GM19452 (cell line): ENCODE measurements around the gene FMNL2.

ENCODE experiments used
- ATAC-seq: cut with Tn5 transposase; IDR thresholded peaks from one replicate; pipeline ENCODE4 v1.9.1; 2021; ENCODE audit not compliant: unreplicated experiment

Gene FMNL2

DNA sequence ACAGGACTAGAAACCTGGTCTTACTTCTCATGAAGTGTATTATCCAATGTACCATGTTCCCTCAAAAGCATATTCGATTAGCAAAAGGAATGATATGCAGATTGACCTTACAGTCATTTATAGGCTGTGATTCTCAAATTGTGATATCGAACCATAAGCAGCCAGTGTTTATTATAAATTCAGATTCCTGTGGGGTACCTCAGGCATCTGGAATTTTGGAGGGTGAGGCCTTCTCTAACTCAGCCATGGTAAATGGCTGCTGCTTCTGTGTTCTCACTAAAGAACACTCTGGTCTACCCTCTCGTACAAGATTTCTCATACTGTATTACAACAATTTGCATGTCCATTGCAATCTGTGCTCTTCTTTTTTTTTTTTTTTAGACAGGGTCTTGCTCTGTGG is 297.8 kb downstream of the FMNL2 start:
- no peak for ATAC-seq

DNA sequence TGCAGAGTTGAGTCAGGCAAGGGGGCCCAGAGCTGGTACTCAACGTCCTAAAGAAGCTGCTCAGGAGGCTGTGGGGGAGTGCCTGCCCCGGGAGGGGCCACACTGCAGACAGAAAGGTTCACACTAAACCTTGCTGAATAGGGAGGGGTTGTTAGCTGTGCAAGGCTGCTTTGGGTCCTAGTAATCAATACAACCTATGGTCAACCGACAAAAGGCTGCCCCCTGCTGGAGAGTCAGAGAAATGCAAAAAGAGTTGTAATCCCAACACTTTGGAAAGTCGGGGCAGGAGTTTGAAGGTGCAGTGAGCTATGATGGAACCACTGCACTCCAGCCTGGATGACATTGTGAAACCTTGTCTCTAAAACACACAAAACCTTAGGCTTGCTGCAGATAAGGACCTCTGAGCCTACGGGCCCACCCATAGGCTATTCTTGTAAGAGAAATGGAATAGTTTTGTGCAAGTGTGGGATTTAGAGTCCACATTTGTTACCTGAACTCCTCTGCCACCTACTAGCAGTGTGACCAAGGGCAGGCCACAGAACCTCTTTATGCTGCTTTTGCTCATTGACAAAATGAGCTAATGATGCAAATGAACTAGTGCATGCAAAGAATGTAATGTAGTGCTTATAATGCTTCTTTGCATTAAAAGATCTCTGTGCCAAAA is 300.8 kb downstream of the FMNL2 start:
- peak; percentile 51 for ATAC-seq

DNA sequence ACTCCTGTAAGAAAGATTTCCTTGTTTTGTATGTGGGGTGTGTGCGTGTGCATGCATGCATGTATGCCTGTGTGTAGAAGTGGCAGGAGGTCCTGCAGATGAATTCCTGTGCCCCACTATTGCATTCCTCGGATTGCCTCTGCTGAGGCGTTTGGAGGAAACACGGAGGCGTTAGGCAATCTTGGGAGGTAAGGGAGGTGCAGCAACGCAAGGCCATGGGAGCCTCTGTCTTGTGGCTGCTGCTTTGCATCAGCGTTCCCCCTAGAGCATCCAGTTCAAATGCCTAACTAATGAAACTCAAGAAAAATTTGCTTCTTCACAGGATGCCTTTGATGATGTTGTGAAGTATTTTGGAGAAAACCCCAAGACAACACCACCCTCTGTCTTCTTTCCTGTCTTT is 302.3 kb downstream of the FMNL2 start:
- ATAC-seq: no peak

DNA sequence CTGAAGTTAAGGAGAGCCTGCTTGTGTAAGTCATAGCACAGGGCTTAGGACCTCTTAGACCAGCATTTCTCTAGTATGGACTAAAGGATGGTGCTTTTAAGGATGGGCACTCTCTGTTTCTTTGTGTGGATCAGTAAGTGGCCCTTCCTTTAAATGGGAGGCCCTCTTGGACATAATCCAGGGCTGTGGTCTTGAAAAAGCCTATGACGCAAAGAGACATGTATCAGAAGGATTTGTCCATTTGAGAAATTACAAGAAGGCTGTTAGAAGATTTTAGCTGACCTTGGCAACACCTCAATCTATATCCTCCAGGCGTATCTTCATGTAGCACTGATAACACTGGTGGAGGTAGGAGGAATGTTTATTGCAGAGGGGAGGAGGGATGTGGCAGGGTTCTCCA is 303.1 kb downstream of the FMNL2 start:
- no peak for ATAC-seq

DNA sequence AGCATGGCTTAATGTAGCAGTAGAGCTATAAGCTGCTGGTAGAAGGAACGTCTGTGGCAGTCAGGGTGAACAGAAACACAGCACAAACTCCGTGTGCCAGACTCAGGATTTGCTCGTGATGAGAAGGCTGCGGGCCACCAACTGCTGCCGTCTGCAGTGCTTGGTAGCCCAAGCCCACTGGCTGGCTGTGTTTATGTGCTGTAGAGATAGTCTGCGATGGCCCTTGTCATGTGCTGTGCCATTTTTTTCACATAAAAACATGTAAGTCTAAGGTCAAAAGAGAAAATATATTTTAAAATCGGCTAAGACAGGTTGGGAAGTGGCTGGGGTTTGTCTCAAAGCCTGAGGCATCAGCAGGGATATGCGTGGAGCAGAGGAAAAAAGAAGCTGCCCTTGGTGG is 303.6 kb downstream of the FMNL2 start:
- no peak for ATAC-seq

DNA sequence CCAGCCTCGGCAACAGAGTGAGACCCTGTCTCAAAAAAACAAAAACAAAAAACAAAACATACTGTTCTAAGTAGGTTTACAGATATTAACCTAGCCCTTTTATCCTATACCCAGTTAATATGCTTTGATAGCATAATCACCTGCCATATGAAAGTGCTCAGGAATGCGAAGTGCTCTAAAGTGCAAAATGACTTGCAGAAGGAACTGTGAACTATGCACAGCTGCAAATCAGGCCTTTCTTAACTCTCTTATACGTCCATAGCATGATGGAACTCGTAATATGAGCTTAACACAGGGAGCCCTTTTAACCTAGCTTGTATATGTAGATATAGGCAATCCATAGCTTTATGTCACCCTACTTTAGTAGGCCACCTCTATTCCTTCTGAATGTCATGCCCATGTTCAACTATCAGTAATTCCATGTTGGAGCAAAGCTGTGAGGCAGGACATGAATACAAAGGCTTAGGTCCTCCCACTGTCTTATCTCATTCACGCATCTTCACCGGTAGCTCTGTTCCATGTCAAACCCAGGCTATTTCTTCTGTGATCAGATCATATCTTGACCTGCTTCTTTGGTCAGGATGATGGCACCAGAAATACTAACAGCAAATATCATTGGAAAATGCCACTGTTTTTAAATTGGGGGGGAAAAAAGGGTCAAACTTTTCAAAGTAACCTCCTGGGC is 309.4 kb downstream of the FMNL2 start:
- ATAC-seq: no peak

DNA sequence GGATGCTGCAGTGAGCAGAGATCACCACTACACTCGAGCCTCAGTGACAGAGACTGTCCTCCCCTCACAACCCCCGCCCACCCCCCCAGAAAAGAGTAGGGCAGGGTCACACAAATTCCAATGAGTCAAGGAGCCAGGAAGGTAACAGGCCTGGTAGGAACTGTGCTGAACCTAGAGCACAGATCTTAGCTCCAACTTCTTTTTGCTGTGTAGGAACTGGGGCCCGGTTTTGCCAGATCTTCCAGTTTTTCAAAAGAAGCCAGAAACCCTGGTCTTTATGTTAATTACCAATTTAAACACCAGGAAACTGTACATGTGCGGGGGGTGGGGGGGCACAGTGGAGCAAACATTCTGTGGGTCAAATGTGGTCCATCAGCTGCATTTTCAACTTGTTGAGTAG is 311.3 kb downstream of the FMNL2 start:
- no peak for ATAC-seq

DNA sequence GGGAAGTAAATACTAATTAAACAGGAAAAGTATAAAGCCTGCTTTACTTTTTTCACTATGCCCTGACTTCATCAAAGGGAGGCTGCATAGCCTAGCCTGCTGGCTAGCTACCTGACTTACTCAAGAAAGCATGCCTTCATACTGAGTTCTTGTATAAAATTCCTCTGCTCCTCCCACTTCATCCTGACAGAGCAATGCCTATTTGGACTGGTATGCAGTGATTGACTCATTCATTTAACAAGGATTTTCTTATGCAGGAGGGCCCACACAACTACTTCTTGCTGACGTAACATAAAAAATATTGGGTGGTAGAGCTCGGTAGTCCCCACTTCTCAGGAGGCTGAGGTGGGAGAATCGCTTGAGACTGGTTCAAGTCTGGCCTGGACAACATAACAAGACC is 311.8 kb downstream of the FMNL2 start:
- no peak for ATAC-seq

DNA sequence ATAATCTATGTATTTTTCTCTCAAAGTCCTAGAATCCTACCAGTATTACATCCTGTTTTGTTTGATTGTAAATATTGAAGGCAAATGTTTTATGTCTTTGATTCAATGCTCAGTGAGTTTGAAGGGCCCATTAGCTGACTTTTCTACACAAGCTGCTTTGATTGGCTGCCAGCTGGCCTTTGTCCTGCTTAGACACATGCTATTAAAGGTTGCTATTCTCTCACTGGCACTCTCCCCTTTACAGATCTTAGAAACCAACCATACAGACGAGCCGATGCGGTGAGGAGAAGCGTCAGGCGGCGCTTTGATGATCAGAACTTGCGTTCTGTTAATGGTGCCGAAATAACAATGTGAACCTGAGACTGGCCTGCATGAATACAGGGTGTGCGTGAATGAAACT is 312.6 kb downstream of the FMNL2 start:
- ATAC-seq: no peak

DNA sequence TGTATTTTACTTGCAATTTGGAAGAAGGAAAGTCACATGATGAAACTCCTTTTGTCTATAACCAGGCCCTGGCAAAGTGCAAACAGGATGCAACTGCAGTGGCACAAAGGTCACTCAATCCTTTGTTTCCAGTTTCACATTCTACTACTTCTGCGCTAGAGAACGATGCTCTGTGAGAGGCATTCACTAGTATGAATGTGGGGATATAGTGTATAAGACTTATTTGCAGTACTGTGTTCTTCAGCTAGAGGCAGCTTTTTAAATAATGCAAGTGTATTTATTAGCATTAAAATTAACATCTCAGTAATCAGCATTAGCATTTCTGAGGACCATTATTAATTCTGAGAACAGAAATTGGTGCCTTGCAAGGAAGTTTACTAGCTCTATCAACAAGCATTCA is 313.4 kb downstream of the FMNL2 start:
- no peak for ATAC-seq

DNA sequence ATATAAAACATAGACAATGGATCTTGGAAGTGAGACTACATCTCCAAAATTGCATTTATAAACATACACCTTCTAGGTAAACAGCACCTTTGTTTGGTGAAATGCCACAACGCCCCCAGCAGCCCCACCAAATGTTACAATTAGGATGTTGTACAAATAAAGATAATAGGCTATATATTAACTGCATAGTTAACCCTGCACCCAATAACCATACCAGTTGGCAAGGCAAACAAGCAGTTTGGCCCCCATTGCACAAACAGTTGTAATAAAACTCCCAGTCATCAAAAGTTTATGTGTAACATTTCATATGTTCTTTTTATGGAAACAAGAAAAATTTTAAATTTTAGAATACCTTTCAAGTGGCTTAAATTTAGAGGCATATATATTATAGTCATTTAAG is 315.0 kb downstream of the FMNL2 start:
- no peak for ATAC-seq

DNA sequence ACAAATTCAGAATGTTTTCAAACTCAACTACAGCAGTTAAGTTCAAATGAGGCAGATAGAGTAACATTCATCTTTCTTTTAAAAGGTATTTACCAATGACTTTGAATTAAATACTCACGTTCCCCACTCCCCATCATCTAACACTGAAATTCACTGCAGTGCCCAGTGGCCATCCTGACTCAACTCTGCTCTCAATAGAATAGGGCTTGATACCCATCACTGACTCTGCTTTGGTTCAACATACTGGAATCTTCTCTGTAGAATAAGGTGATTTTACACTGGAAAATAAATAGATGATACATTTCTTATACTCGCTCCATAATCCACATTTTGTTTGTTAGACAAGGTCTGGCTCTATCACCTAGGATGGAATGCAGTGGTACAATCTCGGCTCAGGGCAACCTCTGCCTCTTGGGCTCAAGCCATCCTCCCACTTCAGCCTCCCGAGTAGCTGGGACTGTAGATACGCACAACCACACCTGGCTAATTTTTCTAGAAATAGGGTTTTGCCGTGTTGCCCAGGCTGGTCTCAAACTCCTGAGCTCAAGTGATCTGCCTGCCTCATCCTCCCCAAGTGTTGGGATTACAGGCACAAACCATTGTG is 315.9 kb downstream of the FMNL2 start:
- ATAC-seq: no peak

DNA sequence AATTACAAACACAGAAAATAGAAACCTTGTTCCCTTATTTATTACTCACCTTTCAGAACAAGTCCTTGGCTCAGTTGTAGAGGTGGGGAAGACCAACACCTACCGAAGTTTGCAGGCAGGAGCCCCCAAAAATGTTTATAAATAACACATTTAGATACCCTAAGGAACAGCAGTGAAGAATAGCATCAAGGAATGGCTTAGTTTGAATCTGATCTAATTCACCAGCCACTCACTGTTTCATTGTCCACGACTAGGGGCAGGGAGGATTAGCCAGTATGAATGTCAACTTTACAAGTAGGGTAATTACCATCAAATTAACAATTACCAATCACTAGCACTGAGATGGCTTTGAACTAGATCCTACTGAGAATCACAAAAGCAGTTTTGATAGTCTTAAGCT is 316.9 kb downstream of the FMNL2 start:
- no peak for ATAC-seq

DNA sequence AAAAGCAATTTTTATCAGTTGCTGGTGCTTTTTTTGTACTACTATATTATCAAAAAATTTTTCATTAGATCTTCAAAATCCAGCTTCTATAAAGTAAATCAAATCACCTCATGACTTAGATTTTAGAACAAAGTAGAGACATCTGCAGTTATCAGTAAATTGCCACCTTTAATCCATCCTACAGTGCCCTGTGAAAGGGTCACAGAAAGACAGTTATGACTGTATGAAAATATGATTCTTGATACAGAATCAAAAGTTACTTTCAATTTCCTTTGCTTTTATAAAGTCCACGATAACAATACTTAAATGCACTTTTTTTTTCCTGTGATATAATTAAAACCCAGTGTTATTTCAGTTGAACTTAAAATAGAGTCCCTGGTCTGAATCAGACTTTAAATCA is 320.9 kb downstream of the FMNL2 start:
- peak; percentile 52 for ATAC-seq

DNA sequence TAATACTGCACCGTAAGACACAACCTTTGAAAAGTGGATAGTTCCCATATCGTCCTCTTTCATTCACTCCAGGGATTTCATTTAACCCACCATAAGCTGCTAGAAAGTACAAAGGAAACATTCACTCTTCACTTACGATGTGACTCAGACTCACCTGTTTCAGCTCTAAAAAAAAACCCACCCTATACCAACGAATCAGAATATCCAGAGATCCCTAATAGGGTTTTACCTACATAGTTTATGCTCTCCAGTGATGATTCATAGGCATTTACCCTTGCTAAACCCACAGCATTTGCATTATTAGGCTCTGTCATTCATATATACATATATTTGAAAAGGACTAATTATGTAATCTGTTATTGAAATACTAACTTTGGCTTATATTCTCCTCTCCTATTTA is 322.1 kb downstream of the FMNL2 start:
- ATAC-seq: peak; percentile 58

DNA sequence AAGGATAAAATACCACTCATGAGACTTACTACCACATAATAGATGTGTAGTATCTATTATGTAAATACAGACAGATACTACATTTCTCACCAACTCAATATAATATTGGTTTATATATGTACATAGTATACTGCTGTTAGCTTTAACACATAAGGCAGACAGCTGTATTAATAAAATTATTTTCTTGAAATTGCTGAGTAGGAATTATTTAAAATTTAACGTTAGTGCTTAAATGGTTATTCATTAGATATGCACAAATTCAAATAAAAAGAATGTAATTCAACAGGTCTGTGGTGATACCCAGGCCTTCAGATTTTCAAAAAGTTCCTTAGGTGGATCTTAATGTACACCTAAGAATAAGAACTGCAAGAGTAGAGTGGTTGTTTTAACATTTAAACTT is 323.2 kb downstream of the FMNL2 start:
- no peak for ATAC-seq

DNA sequence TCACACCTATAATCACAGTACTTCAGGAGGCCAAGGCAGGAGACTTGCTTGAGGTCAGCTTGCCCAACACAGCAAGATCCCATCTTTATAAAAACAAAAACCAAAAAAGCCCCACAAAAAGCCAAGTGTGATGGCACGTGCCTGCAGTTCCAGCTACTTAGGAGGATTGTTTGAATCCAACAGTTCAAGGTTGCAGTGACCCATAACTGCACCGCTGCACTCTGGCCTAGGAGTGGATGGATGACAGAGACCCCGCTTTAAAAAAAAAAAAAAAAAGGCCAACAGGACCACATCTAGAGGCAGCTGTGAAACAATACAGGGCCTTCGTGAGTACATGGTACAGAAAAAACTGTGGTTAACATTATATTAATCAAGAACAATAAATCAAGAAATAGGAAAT is 326.1 kb downstream of the FMNL2 start:
- no peak for ATAC-seq

DNA sequence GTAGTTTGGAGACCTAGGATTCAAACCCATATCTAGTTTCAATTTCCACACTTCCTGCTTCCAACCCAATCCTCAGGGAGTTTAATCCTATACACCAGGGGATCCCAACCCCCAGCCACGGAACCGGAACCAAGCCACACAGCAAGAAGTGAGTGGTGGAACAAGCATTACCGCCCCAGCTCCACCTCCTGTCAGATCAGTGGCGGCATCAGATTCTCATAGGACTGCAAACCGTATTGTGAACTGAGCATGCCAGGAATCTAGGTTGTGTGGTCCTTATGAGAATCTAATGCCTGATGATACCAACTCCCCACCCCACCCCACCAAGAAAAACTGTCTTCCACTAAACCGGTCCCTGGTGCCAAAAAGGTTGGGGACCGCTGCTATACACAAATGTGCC is 329.8 kb downstream of the FMNL2 start:
- no peak for ATAC-seq

DNA sequence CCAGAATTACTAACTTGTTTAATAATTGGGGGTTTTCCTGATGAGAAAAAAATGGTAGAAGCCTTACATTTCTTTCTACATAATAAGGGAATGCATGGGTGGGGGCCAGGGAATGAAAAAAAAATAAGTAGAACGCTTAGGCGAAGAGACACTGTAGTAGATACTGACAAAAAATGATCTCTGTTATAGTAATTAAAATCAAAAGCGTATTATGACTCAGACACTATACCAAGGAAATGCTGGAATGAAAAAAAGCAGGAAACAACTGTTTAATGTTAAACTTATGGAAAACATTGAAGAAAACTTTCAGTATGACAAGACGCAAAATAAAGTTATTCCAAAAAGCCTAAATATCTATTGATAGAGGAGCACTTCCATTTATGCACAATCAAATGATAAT is 339.4 kb downstream of the FMNL2 start:
- ATAC-seq: no peak

DNA sequence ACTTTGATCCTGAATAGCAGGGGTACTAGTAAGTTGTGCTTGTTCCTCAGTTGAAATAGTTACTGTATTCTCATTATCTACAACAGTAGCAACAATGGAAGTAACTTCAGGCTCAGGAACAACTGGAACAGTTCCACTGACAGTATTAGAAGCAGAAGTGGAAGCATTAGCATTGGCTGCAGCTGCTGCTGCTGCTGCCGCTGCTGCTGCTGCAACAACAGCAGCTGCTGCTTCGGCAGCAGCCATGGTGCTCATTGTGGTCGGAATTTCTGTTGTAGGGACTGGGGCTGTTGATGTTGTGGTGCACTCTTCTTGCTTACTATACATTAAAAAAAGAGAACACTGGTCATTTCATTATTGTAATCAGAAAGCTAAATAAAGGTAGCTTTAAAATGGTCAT is 341.5 kb downstream of the FMNL2 start:
- ATAC-seq: no peak

DNA sequence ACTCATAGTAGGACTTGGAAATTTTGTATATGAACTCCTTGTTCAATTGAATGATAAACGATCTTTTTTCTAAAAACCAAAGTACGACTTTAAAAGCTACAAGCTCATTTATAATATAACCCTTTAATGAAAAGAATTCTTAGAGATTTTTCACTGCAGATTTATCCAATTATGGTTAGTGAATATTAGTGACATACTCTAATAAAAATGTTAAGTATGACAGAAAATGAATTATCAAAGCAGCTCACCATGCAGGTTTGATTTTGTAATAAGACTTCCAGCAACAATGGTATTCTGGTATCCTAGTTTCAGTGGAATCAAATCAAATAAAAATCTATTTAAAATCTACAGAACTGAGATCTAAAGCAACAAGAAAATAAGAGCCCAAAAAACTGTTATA is 343.8 kb downstream of the FMNL2 start:
- ATAC-seq: no peak

DNA sequence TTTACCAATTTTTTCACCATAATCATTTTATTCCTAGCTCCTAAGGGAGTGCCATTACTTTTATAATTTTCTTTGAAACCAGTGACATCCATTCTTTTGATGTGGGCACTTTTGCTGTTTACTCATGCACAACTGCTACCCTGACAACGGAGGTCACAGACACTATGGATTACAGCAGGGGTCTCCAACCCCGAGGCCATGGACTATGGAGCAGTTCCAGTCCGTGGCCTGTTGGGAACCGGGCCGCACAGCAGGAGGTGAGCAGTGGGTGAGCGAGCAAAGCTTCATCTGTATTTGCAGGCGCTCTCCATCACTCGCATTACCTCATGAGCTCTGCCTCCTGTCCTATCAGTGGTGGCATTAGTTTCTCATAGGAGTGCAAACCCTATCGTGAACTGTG is 347.7 kb downstream of the FMNL2 start:
- ATAC-seq: no peak

DNA sequence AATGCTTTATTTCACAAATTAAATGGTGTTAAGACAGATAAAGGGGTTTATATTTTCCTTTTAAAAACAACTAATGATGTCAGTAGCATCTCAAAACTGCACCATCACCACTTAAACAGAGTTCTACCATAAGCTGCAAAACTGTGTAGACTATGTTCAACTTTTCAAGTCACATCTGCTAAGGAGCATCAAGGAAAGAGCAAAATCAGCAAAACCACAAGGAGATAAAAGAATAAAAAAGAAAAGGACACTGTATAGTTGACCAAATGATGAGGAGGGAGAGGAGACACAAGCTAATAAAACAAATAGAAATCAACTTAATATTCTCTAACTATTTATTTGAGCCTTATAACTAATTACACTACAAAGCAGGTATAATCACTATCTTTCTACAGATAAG is 348.4 kb downstream of the FMNL2 start:
- ATAC-seq: no peak
